HG03196 (cell line): Measurements from ENCODE around the gene GSDME.
"Not testable (repeated sequence)": the region's sequence is repeated elsewhere in the genome, so short reads cannot be mapped to it uniquely, and the experiment has no call there.

ENCODE experiments used
- ATAC-seq: cut with Tn5 transposase; IDR thresholded peaks from one replicate; pipeline ENCODE4 v1.9.1; 2021; ENCODE audit not compliant: unreplicated experiment

GSDME gene

GRCh38 chr7:24757353-24758275 is at the start of gene GSDME:
GSDME (minus strand) TSS chr7:24757464; CDS start chr7:24749774, 7,690 bp downstream.
- ATAC-seq = peak; percentile 52

GRCh38 chr7:24802300-24802699 is 45.0 kb upstream of the GSDME start:
- no peak for ATAC-seq

GRCh38 chr7:24801883-24802282 is 44.6 kb upstream of the GSDME start:
- ATAC-seq = no peak

- ATAC-seq = no peak
These were observed 43.4 kb upstream of the GSDME start for GRCh38 chr7:24800667-24801066.

- ATAC-seq = no peak
These were observed 42.8 kb upstream of the GSDME start for GRCh38 chr7:24800073-24800472.

GRCh38 chr7:24799506-24799905 is 42.2 kb upstream of the GSDME start:
- no peak for ATAC-seq

GRCh38 chr7:24798261-24798660 is 41.0 kb upstream of the GSDME start:
- no peak for ATAC-seq

GRCh38 chr7:24797270-24797669 is 40.0 kb upstream of the GSDME start:
- ATAC-seq = no peak

- no peak for ATAC-seq
These were observed 38.1 kb upstream of the GSDME start for GRCh38 chr7:24795407-24795767.

- not testable (repeated sequence) for ATAC-seq
These were observed 37.6 kb upstream of the GSDME start for GRCh38 chr7:24794751-24795406.

- no peak for ATAC-seq
These were observed 36.9 kb upstream of the GSDME start for GRCh38 chr7:24793982-24794648.

GRCh38 chr7:24788961-24789576 is 31.8 kb upstream of the GSDME start:
- no peak for ATAC-seq

GRCh38 chr7:24788075-24788474 is 30.8 kb upstream of the GSDME start:
- no peak for ATAC-seq

GRCh38 chr7:24786941-24787340 is 29.7 kb upstream of the GSDME start:
- peak; percentile 70 for ATAC-seq

GRCh38 chr7:24786306-24786705 is 29.0 kb upstream of the GSDME start:
- no peak for ATAC-seq

GRCh38 chr7:24784277-24784676 is 27.0 kb upstream of the GSDME start:
- no peak for ATAC-seq

GRCh38 chr7:24783698-24784097 is 26.4 kb upstream of the GSDME start:
- ATAC-seq = no peak

- no peak for ATAC-seq
These were observed 23.8 kb upstream of the GSDME start for GRCh38 chr7:24781106-24781505.

- ATAC-seq = no peak
These were observed 22.0 kb upstream of the GSDME start for GRCh38 chr7:24779283-24779655.

- no peak for ATAC-seq
These were observed 21.4 kb upstream of the GSDME start for GRCh38 chr7:24778543-24779282.

GRCh38 chr7:24777806-24778205 is 20.5 kb upstream of the GSDME start:
- ATAC-seq = no peak
